Activated naive CD4-positive, alpha-beta T cell treated with anti-CD3 and anti-CD28 coated beads, Interleukin-2, amount 10 ng/mL, durations not matched to agents 7 days and 5 days (primary cell): ENCODE data around the gene ZDHHC14.
A peak's percentile ranks its signal among the peaks of the same experiment; 100 is the strongest.

Experiments used
- CTCF ChIA-PET: fragments of 350-600 bp; sonication (Branson Sonifier 250); formaldehyde crosslinking; loops from one replicate; lab custom pipeline; 2021; ENCODE audit warnings: antibody characterized with exemption; lab: Charles Lee
- DNase-seq: peaks from one replicate; pipeline ENCODE4 v3.0.0-alpha.2; 2020
- H3K27ac Mint-ChIP-seq: one replicate; pipeline ENCODE4 v1.8.0; 2021; ENCODE audit warnings: mild to moderate bottlenecking, moderate library complexity, mixed read lengths
- H3K27me3 Mint-ChIP-seq: one replicate; pipeline ENCODE4 v1.8.0; 2021; ENCODE audit warnings: mild to moderate bottlenecking, mixed read lengths
- H3K36me3 Mint-ChIP-seq: one replicate; pipeline ENCODE4 v1.8.0; 2021; ENCODE audit warnings: mixed read lengths
- H3K4me1 Mint-ChIP-seq: one replicate; pipeline ENCODE4 v1.8.0; 2021; ENCODE audit warnings: mixed read lengths
- H3K4me3 Mint-ChIP-seq: one replicate; pipeline ENCODE4 v1.8.0; 2021; ENCODE audit warnings: mild to moderate bottlenecking, moderate library complexity, mixed read lengths
- H3K9me3 Mint-ChIP-seq: one replicate; pipeline ENCODE4 v1.8.0; 2021; ENCODE audit warnings: mixed read lengths

ZDHHC14 gene

DNA sequence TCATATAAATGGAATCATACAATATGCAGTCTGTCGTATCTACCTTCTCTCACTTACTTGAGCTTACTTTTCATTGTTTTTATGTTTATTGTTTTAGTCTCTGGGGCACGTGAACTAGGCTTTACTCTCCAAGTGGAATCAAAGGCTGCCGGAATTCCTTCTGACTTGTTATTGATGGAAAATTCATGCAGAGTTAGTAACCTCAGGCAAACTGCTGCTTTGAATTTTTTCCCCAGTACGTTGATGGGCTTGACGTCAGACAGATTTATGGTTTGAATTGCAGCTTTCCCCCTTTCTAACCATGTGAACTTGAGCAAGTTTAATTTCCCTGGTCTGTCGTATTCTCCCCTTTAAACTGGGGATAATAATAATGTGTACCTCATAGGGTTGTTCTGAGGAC lies 68.6 kb downstream of the ZDHHC14 start:
- no peak for DNase-seq
- no peaks in the 10 kb centered on the region for H3K9me3 Mint-ChIP-seq
- CTCF ChIA-PET: no interaction called here
- H3K4me3 Mint-ChIP-seq: no peak overlapping the region
- H3K36me3 Mint-ChIP-seq: no peaks in the 10 kb centered on the region
- H3K4me1 Mint-ChIP-seq: no peaks in the 10 kb centered on the region
- no peaks in the 10 kb centered on the region for H3K27me3 Mint-ChIP-seq
- H3K27ac Mint-ChIP-seq: no peak overlapping the region

DNA sequence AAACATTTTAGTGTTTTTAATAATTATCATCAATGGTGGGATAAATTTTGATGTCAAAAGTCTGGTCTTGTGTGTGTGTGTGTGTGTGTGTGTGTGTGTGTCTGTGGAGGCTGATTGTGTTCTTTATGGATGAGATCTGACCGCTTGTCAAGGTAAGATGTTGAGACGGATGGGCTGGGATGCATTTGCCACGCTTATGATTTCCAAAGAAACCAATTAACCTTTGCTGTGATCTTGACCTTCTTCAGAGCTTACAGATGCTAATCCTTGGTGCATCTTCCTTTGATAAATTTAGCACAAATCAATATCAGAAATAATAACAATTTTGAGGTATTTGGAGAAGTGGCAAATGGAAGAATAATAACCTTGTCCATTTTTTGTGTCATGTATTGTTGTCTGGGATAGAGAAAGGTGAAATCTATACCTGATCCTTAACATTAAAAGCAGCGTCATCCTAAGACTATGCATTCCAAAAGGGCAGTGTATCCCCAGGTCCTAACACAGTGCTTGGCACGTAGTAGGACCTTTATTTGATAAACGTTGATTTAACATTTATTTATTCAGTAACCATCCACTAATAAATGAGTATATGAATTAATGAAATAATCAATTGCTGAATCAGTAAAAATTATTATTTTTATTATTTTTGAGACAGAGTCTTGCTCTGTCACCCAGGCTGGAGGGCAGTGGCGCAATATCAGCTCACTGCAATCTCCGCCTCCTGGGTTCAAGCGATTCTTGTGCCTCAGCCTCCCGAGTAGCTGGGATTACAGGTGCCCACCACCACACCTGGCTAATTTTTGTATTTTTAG lies 70.1 kb downstream of the ZDHHC14 start:
- H3K27ac Mint-ChIP-seq: no peak overlapping the region
- no peaks in the 10 kb centered on the region for H3K9me3 Mint-ChIP-seq
- CTCF ChIA-PET: no interaction called here
- no peak overlapping the region for H3K4me3 Mint-ChIP-seq
- H3K4me1 Mint-ChIP-seq: peaks cover 8% of the 10 kb centered on the region
- H3K27me3 Mint-ChIP-seq: no peaks in the 10 kb centered on the region
- DNase-seq: no peak
- no peaks in the 10 kb centered on the region for H3K36me3 Mint-ChIP-seq

GRCh38 chr6:157452096-157452495 lies 71.1 kb downstream of the ZDHHC14 start:
- Mint-ChIP-seq H3K4me3 (no peak overlapping the region), H3K4me1 (peaks cover 16% of the 10 kb centered on the region), H3K27me3 (no peaks in the 10 kb centered on the region), H3K36me3 (no peaks in the 10 kb centered on the region), H3K9me3 (no peaks in the 10 kb centered on the region), H3K27ac (no peak overlapping the region)
- CTCF ChIA-PET: no interaction called here
- DNase-seq: no peak

- no peak overlapping the region for H3K27ac Mint-ChIP-seq
- CTCF ChIA-PET: interaction anchor here (1.2 kb wide), 1 partner anchor 12 kb away, joined by 3 read pairs; no protein-coding TSS in a partner anchor
- no peaks in the 10 kb centered on the region for H3K9me3 Mint-ChIP-seq
- H3K27me3 Mint-ChIP-seq: no peaks in the 10 kb centered on the region
- H3K36me3 Mint-ChIP-seq: no peaks in the 10 kb centered on the region
- no peak for DNase-seq
- H3K4me1 Mint-ChIP-seq: peaks cover 21% of the 10 kb centered on the region
- H3K4me3 Mint-ChIP-seq: no peak overlapping the region
Observed at GRCh38 chr6:157453131-157453530, 72.1 kb downstream of the ZDHHC14 start.

DNA sequence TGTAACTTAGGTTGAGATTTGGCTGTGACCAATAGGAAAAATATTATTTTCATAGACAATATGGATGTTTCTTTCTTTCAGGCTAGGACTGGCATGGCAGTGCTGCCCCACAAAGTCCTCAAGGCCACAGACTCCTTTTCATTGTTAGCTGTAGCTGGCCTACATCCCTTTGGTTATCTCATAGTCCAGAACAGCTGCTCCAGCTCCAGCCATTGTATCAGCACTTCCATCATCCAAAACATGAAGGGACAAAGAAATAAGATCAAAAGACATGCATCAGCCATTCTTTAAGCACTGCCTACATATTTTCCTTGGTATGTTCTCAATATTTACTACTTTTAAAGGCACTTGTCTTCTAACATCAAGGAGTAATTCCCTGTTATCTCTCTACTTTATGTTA lies 73.0 kb downstream of the ZDHHC14 start:
- Mint-ChIP-seq H3K9me3 (no peaks in the 10 kb centered on the region), H3K27ac (no peak overlapping the region), H3K36me3 (no peaks in the 10 kb centered on the region), H3K4me1 (peaks cover 21% of the 10 kb centered on the region), H3K27me3 (no peaks in the 10 kb centered on the region), H3K4me3 (no peak overlapping the region)
- no peak for DNase-seq
- CTCF ChIA-PET: interaction anchor here (1.2 kb wide), 1 partner anchor 13 kb away, joined by 3 read pairs; no protein-coding TSS in a partner anchor

DNA sequence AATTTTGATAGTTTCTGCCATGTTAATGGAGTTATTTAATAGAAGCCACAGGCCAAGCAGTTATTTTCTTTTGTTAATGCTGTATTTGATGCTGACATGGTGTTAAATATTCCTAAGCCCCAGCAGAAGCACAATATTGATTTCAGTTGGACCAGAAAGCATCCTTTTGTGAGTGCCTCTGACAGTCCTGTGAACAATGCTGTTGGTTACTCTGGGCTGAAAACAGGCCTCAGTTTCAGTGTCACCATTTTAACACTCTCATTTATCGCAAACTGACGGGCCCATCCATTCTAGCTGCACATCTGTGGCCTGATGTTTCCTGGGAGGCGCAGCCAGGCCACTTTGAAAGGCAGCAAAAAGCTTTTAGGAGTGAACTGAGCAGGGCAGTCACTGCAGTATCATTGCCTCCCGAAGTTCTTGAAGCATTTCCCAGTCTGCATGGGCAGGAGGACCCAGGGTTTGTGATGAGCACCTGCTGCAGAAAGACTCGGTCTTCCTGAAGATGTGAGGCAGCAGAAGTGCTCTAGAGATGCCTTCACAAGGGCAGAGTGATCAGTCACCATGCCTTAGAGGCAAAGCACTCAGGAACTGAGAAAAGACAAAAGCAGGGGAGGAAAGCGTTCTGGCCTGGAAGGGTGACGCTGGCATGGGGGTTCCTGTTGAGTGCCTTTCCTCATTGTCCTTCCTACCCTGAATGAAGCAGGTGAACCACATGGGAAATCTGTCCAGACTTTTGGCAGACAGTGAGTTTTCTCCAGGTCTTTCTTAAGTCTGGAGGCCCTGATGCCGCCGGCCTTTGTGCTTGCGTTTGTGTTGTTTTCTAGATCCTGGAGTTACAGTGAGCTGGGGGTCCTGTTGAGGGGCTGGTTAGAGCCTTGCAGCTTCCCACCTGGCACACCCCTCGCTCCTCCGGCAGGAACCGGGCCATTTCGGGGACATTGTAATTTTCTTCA lies 74.0 kb downstream of the ZDHHC14 start:
- Mint-ChIP-seq H3K27me3 (no peaks in the 10 kb centered on the region), H3K4me3 (no peak overlapping the region), H3K9me3 (no peaks in the 10 kb centered on the region), H3K4me1 (peaks cover 25% of the 10 kb centered on the region), H3K36me3 (no peaks in the 10 kb centered on the region), H3K27ac (no peak overlapping the region)
- DNase-seq: no peak
- CTCF ChIA-PET: interaction anchor here (1.7 kb wide), 1 partner anchor 72 kb away, joined by 4 read pairs; no protein-coding TSS in a partner anchor

- no peak overlapping the region for H3K27ac Mint-ChIP-seq
- no peaks in the 10 kb centered on the region for H3K9me3 Mint-ChIP-seq
- CTCF ChIA-PET: interaction anchor here (0.6 to 1.7 kb wide), 3 partner anchors 12 to 71 kb away, joined by 3 to 4 read pairs (median 3); no protein-coding TSS in a partner anchor
- no peaks in the 10 kb centered on the region for H3K36me3 Mint-ChIP-seq
- H3K4me1 Mint-ChIP-seq: peaks cover 32% of the 10 kb centered on the region
- no peak for DNase-seq
- H3K27me3 Mint-ChIP-seq: no peaks in the 10 kb centered on the region
- H3K4me3 Mint-ChIP-seq: no peak overlapping the region
Observed at GRCh38 chr6:157455731-157456523, 74.9 kb downstream of the ZDHHC14 start.

DNA sequence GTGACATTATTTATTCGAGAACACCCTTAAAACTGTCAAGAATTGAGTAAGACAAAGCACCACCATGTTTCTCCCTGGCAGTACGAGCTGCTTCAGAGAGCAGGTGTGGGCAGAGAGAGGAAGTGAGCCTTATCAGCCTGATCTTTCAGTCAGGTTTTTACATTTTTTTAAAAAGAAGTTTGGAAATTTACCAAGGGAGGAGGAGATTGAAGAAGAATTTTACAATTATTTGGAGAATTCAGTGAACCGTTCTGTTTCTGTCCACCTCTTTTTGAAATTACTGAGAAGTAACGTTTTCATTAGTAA lies 75.5 kb downstream of the ZDHHC14 start:
- peak; percentile 49 for DNase-seq
- H3K9me3 Mint-ChIP-seq: no peaks in the 10 kb centered on the region
- CTCF ChIA-PET: interaction anchor here (0.8 kb wide), 1 partner anchor 12 kb away, joined by 3 read pairs; no protein-coding TSS in a partner anchor
- H3K27ac Mint-ChIP-seq: no peak overlapping the region
- no peaks in the 10 kb centered on the region for H3K27me3 Mint-ChIP-seq
- no peaks in the 10 kb centered on the region for H3K36me3 Mint-ChIP-seq
- no peak overlapping the region for H3K4me3 Mint-ChIP-seq
- H3K4me1 Mint-ChIP-seq: peaks cover 37% of the 10 kb centered on the region

- H3K27ac Mint-ChIP-seq: no peak overlapping the region
- no peak overlapping the region for H3K4me3 Mint-ChIP-seq
- peaks cover 37% of the 10 kb centered on the region for H3K4me1 Mint-ChIP-seq
- H3K9me3 Mint-ChIP-seq: no peaks in the 10 kb centered on the region
- no peaks in the 10 kb centered on the region for H3K36me3 Mint-ChIP-seq
- CTCF ChIA-PET: no interaction called here
- no peaks in the 10 kb centered on the region for H3K27me3 Mint-ChIP-seq
- DNase-seq: no peak
Observed at GRCh38 chr6:157457787-157458186, 76.8 kb downstream of the ZDHHC14 start.

DNA sequence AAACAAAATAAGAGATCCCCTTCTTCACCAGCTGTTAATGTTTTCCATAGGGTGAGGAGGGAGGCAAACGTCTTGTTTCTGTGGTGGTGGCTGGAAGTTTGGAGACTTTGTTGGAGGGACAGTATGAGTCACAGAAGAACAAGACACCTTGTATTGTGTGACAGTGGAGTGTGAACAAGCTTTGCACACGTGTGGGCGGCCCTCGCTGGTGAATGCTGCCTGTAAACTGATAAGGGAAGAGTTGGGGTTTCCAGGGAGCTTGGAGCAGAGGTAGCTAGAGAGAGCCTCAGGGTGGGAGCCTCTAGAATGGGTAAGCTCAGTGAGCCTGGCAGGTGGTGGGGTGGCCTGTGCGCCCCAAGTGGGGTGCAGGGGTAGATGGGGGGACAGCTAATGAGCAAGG lies 78.3 kb downstream of the ZDHHC14 start:
- H3K36me3 Mint-ChIP-seq: no peaks in the 10 kb centered on the region
- H3K4me3 Mint-ChIP-seq: no peak overlapping the region
- H3K4me1 Mint-ChIP-seq: peaks cover 43% of the 10 kb centered on the region
- H3K27ac Mint-ChIP-seq: no peak overlapping the region
- DNase-seq: no peak
- no peaks in the 10 kb centered on the region for H3K9me3 Mint-ChIP-seq
- CTCF ChIA-PET: interaction anchor here (1.0 to 1.2 kb wide), 2 partner anchors 16 to 68 kb away, joined by 3 read pairs; no protein-coding TSS in a partner anchor
- no peaks in the 10 kb centered on the region for H3K27me3 Mint-ChIP-seq

GRCh38 chr6:157460182-157460999 lies 79.4 kb downstream of the ZDHHC14 start:
- DNase-seq: no peak
- H3K4me1 Mint-ChIP-seq: peaks cover 51% of the 10 kb centered on the region
- CTCF ChIA-PET: interaction anchor here (1.0 to 2.8 kb wide), 3 partner anchors 17 to 206 kb away, joined by 3 to 8 read pairs (median 3); no protein-coding TSS in a partner anchor
- no peak overlapping the region for H3K4me3 Mint-ChIP-seq
- H3K9me3 Mint-ChIP-seq: no peaks in the 10 kb centered on the region
- H3K36me3 Mint-ChIP-seq: no peaks in the 10 kb centered on the region
- H3K27ac Mint-ChIP-seq: peak overlapping the region; percentile 6
- no peaks in the 10 kb centered on the region for H3K27me3 Mint-ChIP-seq

GRCh38 chr6:157461000-157461915 lies 80.3 kb downstream of the ZDHHC14 start:
- no peaks in the 10 kb centered on the region for H3K9me3 Mint-ChIP-seq
- peaks cover 48% of the 10 kb centered on the region for H3K4me1 Mint-ChIP-seq
- CTCF ChIA-PET: interaction anchor here (0.7 to 2.8 kb wide), 4 partner anchors 133 to 205 kb away, joined by 3 to 8 read pairs (median 4); no protein-coding TSS in a partner anchor
- H3K36me3 Mint-ChIP-seq: no peaks in the 10 kb centered on the region
- H3K27ac Mint-ChIP-seq: peak overlapping the region; percentile 6
- H3K4me3 Mint-ChIP-seq: no peak overlapping the region
- peak; percentile 45 for DNase-seq
- no peaks in the 10 kb centered on the region for H3K27me3 Mint-ChIP-seq
